GM15510 (cell line): Measurements from ENCODE around the gene DUS1L.

ENCODE experiments used
- POLR2A ChIP-seq: IDR thresholded peaks from 3 replicates; pipeline ENCODE4 v1.6.1; 2011; ENCODE audit warnings: borderline replicate concordance; ENCODE audit not compliant: insufficient read length; ENCODE audit errors: extremely low read depth

Gene DUS1L

DNA sequence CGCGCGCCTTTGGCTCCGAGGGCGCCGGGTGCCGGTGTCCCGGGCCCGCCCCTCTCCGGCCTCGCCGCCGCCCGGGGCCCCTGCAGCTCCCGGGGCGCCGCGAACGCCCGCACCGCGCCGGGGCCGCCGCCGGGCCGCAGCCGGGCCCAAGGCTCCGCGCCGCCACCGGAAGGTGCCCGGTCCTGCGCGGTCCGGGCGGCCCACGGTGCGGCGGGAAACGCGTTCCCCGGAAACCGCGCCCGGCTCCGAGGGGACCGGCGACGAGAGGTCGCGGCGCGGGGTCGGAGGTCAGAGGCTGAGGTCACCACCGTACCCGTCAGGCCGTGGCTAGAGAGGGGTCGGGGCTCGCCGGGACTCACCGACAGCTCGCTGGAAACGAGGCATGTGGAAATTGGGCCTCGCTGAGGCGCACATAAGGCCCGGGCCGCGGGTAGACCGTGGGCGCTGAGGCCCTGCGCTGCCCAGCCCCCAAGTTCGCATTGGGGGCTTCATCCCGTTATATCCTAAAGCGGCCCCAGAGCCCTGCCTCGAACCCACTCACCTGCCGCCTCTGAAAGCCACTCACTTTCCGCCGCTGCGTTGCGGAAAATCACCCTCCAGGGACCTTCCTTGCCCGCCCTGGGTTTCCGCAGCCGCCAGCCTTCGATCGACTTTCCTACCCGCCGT, at the start of gene DUS1L:
Gene DUS1L, minus strand, starts transcription at position 167 of the 666 bp plus-strand sequence. CDS start 745 bp downstream, outside the sequence.
- TF ChIP-seq POLR2A, result peak; percentile 87

DNA sequence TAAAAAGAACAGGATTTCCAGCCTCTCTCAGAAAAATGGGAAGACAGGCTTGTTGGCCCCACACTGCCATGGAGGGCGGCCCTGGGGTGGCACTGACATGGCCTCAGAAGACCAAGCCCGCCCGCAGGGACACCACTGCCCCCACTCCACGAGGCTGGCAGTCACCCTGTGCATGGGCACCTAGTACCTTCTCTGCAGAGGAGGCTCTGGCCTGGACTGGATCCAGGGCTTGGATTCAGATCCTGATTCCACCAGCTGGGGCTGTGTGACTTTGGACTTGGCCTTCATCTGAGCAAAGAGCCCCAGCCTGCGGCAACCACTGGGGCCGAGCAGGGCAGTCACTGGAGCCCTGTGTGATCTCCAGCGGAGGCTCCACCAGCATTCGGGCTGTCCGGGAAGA, 49.3 kb upstream of the DUS1L start:
- no peak for TF ChIP-seq POLR2A

DNA sequence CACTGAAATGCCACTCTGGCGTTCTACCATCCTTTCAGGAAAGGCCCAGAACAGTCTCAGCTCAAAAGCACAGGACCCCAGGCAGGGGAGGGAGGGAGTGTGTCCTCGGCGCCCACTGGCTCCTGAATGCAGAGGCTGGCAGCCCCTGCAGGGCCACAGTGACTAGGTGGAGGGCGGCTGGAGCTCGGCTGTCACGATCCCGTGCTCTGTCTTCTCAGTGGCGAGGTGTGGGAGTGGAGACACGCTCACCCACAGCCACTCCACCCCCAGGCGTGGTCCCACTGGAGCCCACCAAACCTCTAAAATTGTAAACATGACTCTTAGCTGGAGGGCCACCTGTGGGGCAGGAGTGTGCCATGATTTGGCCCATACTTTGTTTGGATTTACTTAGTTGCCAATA, 48.8 kb upstream of the DUS1L start:
- TF ChIP-seq POLR2A, result no peak

DNA sequence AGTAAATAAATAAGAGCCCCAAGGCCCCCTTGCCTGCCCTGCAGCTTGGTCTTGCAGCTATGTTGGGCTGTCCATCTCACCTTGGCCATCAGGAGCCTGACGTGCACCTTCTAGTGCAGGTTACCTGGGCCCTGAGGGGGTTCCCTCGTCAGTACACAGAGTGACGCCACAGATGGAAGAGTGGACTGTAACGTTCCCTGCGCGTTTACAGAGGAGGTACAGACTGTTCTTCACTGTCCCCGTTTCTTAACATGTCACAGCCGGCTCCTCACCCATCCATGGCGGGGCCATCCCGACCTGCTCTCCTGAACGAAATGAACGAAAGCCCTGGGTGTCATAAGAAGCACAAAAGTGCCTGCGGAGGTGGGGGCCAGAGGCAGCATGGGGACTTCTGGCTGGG, 48.3 kb upstream of the DUS1L start:
- no peak for TF ChIP-seq POLR2A

DNA sequence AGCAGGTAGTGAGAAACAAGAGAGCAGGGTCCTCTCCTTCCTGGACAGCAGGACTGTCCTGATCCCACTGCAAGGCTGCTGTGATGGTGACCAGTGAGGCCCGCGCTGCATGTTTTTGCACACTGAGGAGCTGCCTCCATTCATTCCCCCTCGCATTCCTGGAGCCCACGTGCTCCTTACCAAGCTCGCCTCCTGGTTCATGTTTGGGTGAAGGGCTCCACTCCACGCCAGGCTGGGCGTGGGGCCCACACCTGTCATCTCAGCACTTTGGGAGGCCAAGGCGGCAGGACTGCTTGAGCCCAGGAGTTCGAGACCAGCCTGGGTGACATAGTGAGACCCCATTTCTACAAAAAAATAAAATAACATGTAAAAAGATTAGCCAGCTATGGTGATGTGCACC, 47.8 kb upstream of the DUS1L start:
- TF ChIP-seq POLR2A, result no peak

DNA sequence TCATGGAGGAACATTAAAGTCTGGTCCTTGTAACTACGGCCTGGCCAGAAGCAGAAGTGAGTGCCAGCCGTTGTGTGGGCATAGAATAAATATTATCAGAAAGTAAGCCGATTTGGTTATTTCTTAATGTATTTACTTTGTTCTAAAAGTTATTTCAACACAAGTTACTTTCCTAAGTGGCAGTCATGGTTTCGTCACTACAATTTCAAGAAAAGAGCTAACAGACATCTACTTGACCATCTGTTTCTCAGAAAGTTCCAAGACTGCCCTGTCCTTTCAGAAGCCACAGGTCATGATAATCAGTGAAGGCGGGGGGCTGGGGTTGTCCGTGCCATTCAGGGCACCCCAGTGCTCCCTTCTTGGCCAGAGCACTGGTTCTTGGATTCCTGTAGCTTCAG, 47.3 kb upstream of the DUS1L start:
- no peak for TF ChIP-seq POLR2A

DNA sequence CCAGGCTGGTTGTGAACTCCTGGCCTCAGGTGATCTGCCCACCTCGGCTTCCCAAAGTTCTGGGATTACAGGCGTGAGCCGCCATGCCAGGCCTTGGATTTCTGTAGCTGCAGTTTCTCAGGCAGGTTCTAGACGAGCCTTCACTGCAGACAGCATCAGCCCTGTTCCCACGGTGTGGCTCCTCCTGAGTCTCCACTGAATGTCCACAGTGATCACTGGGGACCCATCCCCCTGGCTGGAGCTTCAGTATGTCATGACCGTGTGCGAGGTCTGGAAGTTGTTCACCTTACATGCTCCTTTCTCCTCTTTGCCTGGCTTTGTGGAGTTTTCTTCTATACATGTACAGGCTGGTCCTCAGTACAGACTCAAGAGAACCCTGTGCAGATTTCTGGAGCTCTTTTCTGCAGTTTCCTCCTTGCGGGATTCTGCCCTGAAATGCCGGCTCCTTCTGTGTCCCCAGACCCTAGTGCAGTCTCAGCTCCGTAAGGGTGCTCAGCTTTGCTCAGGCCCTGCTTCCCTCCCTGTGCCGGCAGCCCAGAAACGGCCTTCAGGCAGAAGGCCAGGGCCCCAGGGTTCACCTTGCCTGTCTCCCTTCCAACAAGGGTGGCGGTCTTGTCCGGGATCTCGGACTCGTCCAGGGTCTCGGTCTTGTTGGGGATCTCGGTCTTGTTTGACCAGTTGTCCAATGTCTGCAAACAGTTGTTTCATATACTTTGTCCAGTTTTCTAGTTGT, 46.7 kb upstream of the DUS1L start:
- no peak for TF ChIP-seq POLR2A

DNA sequence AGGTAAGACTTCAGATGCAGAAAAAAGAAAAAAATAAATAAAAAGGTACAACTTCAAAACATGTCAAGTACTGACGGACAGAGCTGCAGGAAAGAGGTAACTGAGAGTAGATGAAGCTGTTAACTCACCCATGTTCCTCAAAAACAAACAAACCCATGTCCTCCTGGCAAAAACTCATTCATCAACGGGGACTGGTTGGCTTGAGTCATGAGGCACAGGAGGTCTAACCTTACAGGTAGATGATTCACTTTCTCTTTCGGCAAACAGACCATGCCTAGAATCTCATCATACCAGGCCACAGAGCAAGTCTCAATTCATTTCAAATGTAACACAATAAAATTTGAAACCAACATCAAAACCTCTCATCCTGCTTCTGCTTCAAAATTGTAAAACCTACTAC, 44.7 kb upstream of the DUS1L start:
- TF ChIP-seq POLR2A, result no peak

DNA sequence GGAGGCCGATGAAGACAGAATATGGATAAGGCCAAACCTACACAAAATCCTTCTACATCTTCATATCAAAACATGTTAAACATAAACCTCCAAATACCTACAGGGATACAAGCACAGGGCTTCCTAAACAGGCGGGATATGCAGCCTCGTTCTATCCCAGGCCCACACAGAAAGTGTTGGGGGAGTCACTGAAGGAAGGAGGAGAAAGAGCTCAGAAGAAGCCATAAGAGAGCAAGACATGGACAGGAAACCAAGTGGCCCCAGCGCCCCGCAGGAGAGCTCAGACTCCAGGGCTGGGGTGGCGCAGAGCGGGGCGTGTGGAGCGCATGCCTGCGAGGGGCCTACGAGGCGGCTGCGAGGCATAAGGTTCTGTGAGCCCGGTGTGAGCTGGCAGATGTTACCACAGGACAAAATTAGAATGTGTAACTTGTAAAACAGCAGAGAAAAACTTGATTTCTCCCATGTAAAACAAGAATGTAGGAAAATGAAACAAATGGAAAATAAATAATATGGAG, 43.4 kb upstream of the DUS1L start:
- no peak for TF ChIP-seq POLR2A

DNA sequence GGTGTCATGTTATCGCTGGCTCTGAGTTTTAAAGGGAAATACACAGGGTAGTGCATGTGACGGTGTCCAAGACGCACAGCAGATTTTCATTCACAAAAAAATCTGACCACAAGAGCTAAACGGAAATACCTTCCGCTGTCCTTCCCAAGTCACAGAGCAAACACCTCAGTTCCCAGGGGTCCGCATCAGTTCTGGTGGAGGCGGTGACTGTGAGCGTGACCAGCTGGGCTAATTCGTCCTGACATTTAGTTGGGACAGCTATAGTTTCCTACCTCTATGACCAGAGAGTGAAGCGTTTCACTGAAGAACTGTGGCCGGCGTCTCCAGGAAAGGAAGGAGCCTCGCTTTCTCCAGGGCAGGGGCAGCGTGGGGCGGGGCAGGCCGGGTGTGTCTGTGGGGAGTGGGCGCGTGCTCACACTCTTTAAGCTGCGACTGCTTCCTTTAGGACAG, 42.9 kb upstream of the DUS1L start:
- TF ChIP-seq POLR2A, result no peak

DNA sequence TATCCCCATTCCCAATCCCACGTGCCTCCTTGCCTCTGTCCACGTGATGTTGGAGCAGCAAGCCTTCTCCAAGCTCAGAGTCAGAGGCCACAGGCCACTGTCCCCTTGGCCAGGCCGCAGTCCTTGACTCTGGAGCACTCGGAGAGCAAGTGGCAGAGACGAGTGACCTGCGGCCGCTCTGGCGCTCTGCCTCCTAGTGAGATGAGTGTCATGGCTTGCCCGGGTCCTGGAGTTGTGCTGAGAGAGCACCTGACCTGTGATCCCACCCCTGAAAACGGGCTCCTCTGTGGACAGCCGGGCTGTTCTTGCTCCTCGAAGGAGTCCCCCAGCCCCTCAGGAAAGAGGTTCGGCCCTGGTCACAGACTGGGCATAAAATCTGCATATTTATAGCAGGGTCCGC, 42.4 kb upstream of the DUS1L start:
- no peak for TF ChIP-seq POLR2A

DNA sequence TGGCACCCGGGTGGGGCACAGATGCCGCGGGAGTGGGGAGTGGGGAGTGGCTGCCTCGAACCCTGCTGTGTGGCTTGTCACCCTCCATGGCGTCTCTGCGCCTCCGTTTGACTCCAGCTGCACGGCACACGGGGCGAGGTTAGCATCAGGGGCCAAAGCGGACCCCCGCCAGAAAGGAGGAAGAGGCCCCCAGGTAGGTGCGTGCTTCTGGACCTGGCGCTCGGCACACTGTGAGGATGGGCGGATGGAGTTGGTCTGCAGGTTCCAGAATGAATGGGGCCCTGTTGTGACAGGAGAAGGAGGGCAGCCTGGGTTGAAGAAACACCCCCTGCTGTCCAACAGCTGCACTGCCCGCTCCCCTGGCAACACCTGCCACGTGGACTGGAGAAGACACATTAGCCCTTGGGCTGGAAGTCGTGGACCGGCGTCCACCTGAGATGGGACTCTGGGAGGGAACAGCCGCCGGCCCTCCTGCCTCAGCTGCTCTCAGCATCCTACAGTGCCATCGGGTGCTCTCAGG, 41.8 kb upstream of the DUS1L start:
- no peak for TF ChIP-seq POLR2A

DNA sequence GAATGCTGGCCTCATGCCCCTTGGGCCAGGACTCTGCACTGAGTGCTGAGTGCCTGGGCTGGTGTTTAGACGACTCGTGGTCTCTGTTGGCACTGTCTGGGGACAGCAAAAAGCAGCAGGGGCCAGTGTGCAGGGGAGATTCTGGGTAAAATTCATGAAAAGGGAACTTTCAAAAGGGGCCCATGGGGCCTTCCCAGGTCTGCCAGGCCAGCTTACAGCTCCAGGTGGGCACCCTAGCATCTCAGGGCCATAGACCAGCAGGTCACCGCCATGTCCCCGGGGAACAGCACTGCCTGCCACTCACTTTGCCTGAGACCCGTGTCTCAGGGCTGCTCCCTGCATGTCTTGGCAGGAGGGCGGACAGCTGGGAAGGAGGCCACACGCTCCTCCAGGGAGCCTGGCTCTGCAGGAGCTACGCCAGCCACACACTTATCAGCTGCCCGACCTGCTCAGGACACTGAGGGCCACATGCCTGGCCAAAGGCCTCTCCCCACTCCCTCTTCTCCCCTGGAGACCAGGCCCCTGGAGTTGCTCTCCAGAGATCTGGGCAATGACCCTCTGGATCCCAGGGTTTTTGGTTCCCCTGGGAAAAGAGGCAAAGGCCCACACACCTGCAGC, 41.2 kb upstream of the DUS1L start:
- no peak for TF ChIP-seq POLR2A

DNA sequence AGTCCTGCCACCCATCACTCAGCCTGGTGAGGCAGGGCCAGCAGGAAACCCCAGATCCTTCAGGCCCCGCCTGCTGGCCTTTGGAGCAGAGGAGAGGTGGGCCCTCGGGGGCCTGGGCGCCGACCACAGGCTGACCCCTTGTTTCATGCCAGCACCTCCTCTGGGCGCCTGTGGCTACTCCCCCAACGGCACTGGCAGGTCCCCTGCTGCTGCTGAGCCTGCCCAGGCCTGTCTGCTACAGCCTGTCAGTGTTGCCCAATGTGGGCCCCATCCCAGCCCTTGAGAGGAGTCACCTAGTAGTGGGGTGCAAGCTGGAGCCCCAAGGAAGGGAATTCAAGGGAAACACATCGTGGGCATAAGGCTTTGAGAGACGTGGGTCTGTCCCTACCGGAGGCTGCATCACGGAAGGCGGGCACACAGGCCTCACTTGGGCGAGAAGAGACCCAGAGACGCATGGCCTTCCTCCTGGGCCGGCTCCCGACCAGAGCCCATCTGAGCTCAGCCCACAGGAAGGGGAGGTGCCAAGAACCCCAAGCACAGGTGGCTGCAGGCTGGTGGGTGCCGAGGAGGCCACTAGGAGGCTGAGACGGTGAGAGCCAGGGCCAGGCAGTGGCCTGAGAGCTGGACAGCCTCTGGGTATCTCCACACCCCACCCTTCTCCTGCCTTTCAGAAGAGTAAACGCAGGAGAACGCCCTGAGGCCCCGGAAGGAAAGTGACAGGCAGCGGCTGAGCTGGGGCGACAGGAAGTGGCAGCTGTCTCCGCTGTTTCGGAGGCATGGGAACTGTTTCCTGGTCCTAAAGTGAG, 40.5 kb upstream of the DUS1L start:
- TF ChIP-seq POLR2A, result peak; percentile 93
